ENCODE measurements around the gene SUGCT. TPM values are rescaled to one million over a fixed set of nuclear protein-coding genes. Genes with fewer than 3 reads are reported as not detected.

Gene SUGCT
- total RNA-seq, 3 donors from 2014 or later (not counting 1 experiment from before 2014, with no cell fraction given): 0.40 to 0.59 TPM; not detected in 1

GRCh38 chr7:40482845-40483244, 348.0 kb downstream of the SUGCT start:
- ATAC-seq: no peak
- Histone ChIP-seq H3K4me1 (ENCODE audit: control insufficient read depth, insufficient read depth, low read length) (no peaks in the 10 kb centered on the region), H3K27me3 (ENCODE audit: control insufficient read depth, insufficient read depth, low read length) (no peaks in the 10 kb centered on the region), H3K27ac (ENCODE audit: low read length) (no peak overlapping the region), H3K36me3 (ENCODE audit: control insufficient read depth, insufficient read depth, low read length) (no peaks in the 10 kb centered on the region), H3K9me3 (ENCODE audit: control insufficient read depth, insufficient read depth, low read length) (no peaks in the 10 kb centered on the region), H3K4me3 (ENCODE audit: low read length) (no peak overlapping the region)
- no peak for DNase-seq
- no peaks in the 10 kb centered on the region for H3K27me3 Mint-ChIP-seq (ENCODE audit: low read depth in 2 of 2)
- no peak for TF ChIP-seq CTCF (IDR thresholded peaks at IDR 0.05)
- no peaks in the 10 kb centered on the region for H3K36me3 Mint-ChIP-seq
- H3K9me3 Mint-ChIP-seq: no peaks in the 10 kb centered on the region
- no peaks in the 10 kb centered on the region for H3K4me1 Mint-ChIP-seq
- H3K4me3 Mint-ChIP-seq: no peak overlapping the region
- no peak overlapping the region for H3K27ac Mint-ChIP-seq
- 87% methylated on average over 3 of the region's 3 CpGs for WGBS (ENCODE audit: insufficient coverage)
- intact Hi-C loops (cut with micrococcal nuclease): no loop called here

- Mint-ChIP-seq H3K4me1 (no peaks in the 10 kb centered on the region), H3K36me3 (no peaks in the 10 kb centered on the region), H3K4me3 (no peak overlapping the region), H3K27me3 (ENCODE audit: low read depth in 2 of 2) (no peaks in the 10 kb centered on the region), H3K27ac (no peak overlapping the region), H3K9me3 (peaks cover 0 to 4% of the 10 kb centered on the region in 2 donors)
- Histone ChIP-seq H3K27me3 (ENCODE audit: control insufficient read depth, insufficient read depth, low read length) (no peaks in the 10 kb centered on the region), H3K27ac (ENCODE audit: low read length) (no peak overlapping the region), H3K4me3 (ENCODE audit: low read length) (no peak overlapping the region), H3K36me3 (ENCODE audit: control insufficient read depth, insufficient read depth, low read length) (no peaks in the 10 kb centered on the region), H3K4me1 (ENCODE audit: control insufficient read depth, insufficient read depth, low read length) (no peaks in the 10 kb centered on the region), H3K9me3 (ENCODE audit: control insufficient read depth, insufficient read depth, low read length) (no peaks in the 10 kb centered on the region)
- no peak for TF ChIP-seq CTCF (IDR thresholded peaks at IDR 0.05)
- intact Hi-C loops (cut with micrococcal nuclease): no loop called here
- no peak for ATAC-seq
- WGBS (ENCODE audit: insufficient coverage): 80% methylated on average over 1 of the region's 1 CpG
- no peak for DNase-seq
Measured at GRCh38 chr7:40483630-40484029, 348.8 kb downstream of the SUGCT start.

GRCh38 chr7:40489844-40490602, 355.2 kb downstream of the SUGCT start:
- intact Hi-C loops (cut with micrococcal nuclease): no loop called here
- Histone ChIP-seq H3K9me3 (ENCODE audit: control insufficient read depth, insufficient read depth, low read length) (no peaks in the 10 kb centered on the region), H3K36me3 (ENCODE audit: control insufficient read depth, insufficient read depth, low read length) (no peaks in the 10 kb centered on the region), H3K27me3 (ENCODE audit: control insufficient read depth, insufficient read depth, low read length) (no peaks in the 10 kb centered on the region), H3K4me1 (ENCODE audit: control insufficient read depth, insufficient read depth, low read length) (no peaks in the 10 kb centered on the region), H3K27ac (ENCODE audit: low read length) (no peak overlapping the region), H3K4me3 (ENCODE audit: low read length) (no peak overlapping the region)
- Mint-ChIP-seq H3K27me3 (ENCODE audit: low read depth in 2 of 2) (peaks cover 0 to 5% of the 10 kb centered on the region in 2 donors), H3K27ac (no peak overlapping the region), H3K4me3 (no peak overlapping the region), H3K36me3 (no peaks in the 10 kb centered on the region), H3K9me3 (peaks cover 2 to 12% of the 10 kb centered on the region in 2 donors), H3K4me1 (no peaks in the 10 kb centered on the region)
- ATAC-seq (no peak), DNase-seq (no peak)
- WGBS (ENCODE audit: insufficient coverage): 52% methylated on average over 2 of the region's 2 CpGs
- no peak for TF ChIP-seq CTCF (IDR thresholded peaks at IDR 0.05)

- Histone ChIP-seq H3K27me3 (ENCODE audit: control insufficient read depth, insufficient read depth, low read length) (no peaks in the 10 kb centered on the region), H3K9me3 (ENCODE audit: control insufficient read depth, insufficient read depth, low read length) (no peaks in the 10 kb centered on the region), H3K4me3 (ENCODE audit: low read length) (no peak overlapping the region), H3K4me1 (ENCODE audit: control insufficient read depth, insufficient read depth, low read length) (no peaks in the 10 kb centered on the region), H3K36me3 (ENCODE audit: control insufficient read depth, insufficient read depth, low read length) (no peaks in the 10 kb centered on the region), H3K27ac (ENCODE audit: low read length) (no peak overlapping the region)
- H3K27me3 Mint-ChIP-seq (ENCODE audit: low read depth in 2 of 2): peaks cover 0 to 5% of the 10 kb centered on the region in 2 donors
- TF ChIP-seq CTCF (IDR thresholded peaks at IDR 0.05): no peak
- ATAC-seq: no peak
- H3K4me3 Mint-ChIP-seq: no peak overlapping the region
- DNase-seq: no peak
- intact Hi-C loops (cut with micrococcal nuclease): no loop called here
- H3K4me1 Mint-ChIP-seq: no peaks in the 10 kb centered on the region
- no peak overlapping the region for H3K27ac Mint-ChIP-seq
- H3K36me3 Mint-ChIP-seq: no peaks in the 10 kb centered on the region
- H3K9me3 Mint-ChIP-seq: peaks cover 2 to 12% of the 10 kb centered on the region in 2 donors
Measured at GRCh38 chr7:40490603-40490924, 355.8 kb downstream of the SUGCT start.
